ENCODE data around the gene CDC5L.
"Not testable (repeated sequence)": the region's sequence is repeated elsewhere in the genome, so short reads cannot be mapped to it uniquely, and the experiment has no call there.

CDC5L gene

GRCh38 chr6:44387346-44388134 is at the start of gene CDC5L:
Gene CDC5L, plus strand, starts transcription at chr6:44387706. Its CDS starts 118 bp downstream, at chr6:44387824.
- peak; percentile 100 for DNase-seq

- DNase-seq, result peak; percentile 63
These were observed 49.0 kb upstream of the CDC5L start for GRCh38 chr6:44338228-44339122.

- DNase-seq, result no peak
These were observed 48.2 kb upstream of the CDC5L start for GRCh38 chr6:44339301-44339700.

- DNase-seq, result no peak
These were observed 47.5 kb upstream of the CDC5L start for GRCh38 chr6:44339763-44340625.

GRCh38 chr6:44341095-44341890 is 46.2 kb upstream of the CDC5L start:
- no peak for DNase-seq

- DNase-seq, result no peak
These were observed 45.5 kb upstream of the CDC5L start for GRCh38 chr6:44342052-44342451.

- DNase-seq, result no peak
These were observed 45.0 kb upstream of the CDC5L start, which contains the start of gene SPATS1 for GRCh38 chr6:44342489-44342888. Gene SPATS1, plus strand, starts transcription at chr6:44342650. Its CDS starts 446 bp downstream, at chr6:44343096.

GRCh38 chr6:44346818-44347217 is 40.7 kb upstream of the CDC5L start:
- not testable (repeated sequence) for DNase-seq

GRCh38 chr6:44349904-44350649 is 37.4 kb upstream of the CDC5L start:
- DNase-seq, result no peak

GRCh38 chr6:44350650-44350994 is 36.9 kb upstream of the CDC5L start:
- not testable (repeated sequence) for DNase-seq

- DNase-seq, result no peak
These were observed 35.2 kb upstream of the CDC5L start for GRCh38 chr6:44352259-44352658.

GRCh38 chr6:44353336-44353735 is 34.2 kb upstream of the CDC5L start:
- DNase-seq, result no peak

GRCh38 chr6:44355640-44356039 is 31.9 kb upstream of the CDC5L start:
- no peak for DNase-seq

GRCh38 chr6:44356487-44356886 is 31.0 kb upstream of the CDC5L start:
- no peak for DNase-seq

- no peak for DNase-seq
These were observed 27.5 kb upstream of the CDC5L start for GRCh38 chr6:44359973-44360372.

- DNase-seq, result no peak
These were observed 25.6 kb upstream of the CDC5L start for GRCh38 chr6:44361947-44362346.

GRCh38 chr6:44363377-44363926 is 24.1 kb upstream of the CDC5L start:
- DNase-seq, result no peak

GRCh38 chr6:44366781-44367180 is 20.7 kb upstream of the CDC5L start:
- DNase-seq, result no peak

- no peak for DNase-seq
These were observed 19.8 kb upstream of the CDC5L start for GRCh38 chr6:44367681-44368080.

- no peak for DNase-seq
These were observed 14.5 kb upstream of the CDC5L start for GRCh38 chr6:44373051-44373450.

GRCh38 chr6:44373787-44374186 is 13.7 kb upstream of the CDC5L start:
- no peak for DNase-seq

All from fibroblast of upper back skin (primary cell).